Measurements from ENCODE around the gene SYN1. TPM values are rescaled to one million over a fixed set of nuclear protein-coding genes. Genes with fewer than 3 reads are reported as not detected.

SYN1 gene
- total RNA-seq, 6 experiments from 2014 or later, result 0.22 to 3.1 (median 0.37) TPM; not detected in 1

DNA sequence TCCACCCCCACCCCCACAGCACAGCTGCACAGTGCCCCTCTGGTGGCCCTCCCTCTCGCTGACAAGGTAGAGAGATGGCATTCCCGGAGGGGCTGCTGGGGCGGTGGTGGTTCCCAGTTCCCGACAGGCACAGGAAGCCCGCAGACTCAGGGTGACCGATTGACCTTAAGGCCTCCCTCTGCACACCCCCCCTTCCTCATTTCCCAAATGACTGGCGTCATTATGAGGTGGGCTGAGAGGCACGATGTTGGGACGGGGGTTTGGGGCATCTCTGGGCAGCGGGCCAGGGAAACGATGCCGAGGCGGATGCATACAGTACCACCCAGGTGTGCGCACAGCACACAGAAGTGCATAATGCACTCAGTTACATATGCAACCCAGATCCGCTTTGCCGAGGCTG is 41.0 kb downstream of the SYN1 start:
- TF ChIP-seq, protein P1, sequence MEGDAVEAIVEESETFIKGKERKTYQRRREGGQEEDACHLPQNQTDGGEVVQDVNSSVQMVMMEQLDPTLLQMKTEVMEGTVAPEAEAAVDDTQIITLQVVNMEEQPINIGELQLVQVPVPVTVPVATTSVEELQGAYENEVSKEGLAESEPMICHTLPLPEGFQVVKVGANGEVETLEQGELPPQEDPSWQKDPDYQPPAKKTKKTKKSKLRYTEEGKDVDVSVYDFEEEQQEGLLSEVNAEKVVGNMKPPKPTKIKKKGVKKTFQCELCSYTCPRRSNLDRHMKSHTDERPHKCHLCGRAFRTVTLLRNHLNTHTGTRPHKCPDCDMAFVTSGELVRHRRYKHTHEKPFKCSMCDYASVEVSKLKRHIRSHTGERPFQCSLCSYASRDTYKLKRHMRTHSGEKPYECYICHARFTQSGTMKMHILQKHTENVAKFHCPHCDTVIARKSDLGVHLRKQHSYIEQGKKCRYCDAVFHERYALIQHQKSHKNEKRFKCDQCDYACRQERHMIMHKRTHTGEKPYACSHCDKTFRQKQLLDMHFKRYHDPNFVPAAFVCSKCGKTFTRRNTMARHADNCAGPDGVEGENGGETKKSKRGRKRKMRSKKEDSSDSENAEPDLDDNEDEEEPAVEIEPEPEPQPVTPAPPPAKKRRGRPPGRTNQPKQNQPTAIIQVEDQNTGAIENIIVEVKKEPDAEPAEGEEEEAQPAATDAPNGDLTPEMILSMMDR (IDR thresholded peaks at IDR 0.05), result no peak
- no peak for TF ChIP-seq POLR2A (IDR thresholded peaks at IDR 0.05)
- DNase-seq, result no peak
- intact Hi-C loops (cut with DNase I), result no loop called here
- ATAC-seq, result peak in 2 of 4 donors; percentile 4 to 14
- Histone ChIP-seq H3K9me3 (no peaks in the 10 kb centered on the region), H3K27ac (no peak overlapping the region), H3K4me1 (no peaks in the 10 kb centered on the region), H3K27me3 (peaks cover 0 to 7% of the 10 kb centered on the region in 2 donors), H3K4me3 (no peak overlapping the region), H3K36me3 (no peaks in the 10 kb centered on the region)
- WGBS (ENCODE audit: insufficient coverage, low coverage, low lambda C conversion rate, missing lambda C conversion rate), result no CpG with 5 or more reads among the region's 16 CpGs

DNA sequence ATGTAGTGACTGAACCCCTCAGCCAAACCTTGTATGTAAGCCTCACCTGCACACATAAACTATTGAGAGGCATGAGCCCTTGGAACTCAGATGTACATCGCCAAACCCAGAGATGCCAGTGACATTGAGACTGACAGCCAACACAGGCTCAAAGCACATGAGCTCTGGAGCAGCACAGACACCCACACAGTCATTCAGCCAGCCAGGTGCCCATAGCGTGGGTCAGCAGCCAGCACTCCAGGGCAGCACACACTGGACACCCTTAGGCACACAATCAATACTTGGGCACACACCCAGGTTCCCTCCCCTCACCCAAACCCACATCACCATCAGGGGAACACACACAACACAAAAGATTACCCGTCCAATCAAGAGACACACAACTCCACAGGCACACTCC is 41.8 kb downstream of the SYN1 start:
- no peaks in the 10 kb centered on the region for H3K9me3 ChIP-seq
- TF ChIP-seq, protein P1 (IDR thresholded peaks at IDR 0.05), result no peak
- DNase-seq (peak in 1 of 3 donors; percentile 59), ATAC-seq (peak in 3 of 4 donors; percentile 49 to 65 (median 64))
- 58% methylated on average over 2 of the region's 3 CpGs for WGBS (ENCODE audit: insufficient coverage, low coverage, low lambda C conversion rate, missing lambda C conversion rate)
- intact Hi-C loops (cut with DNase I), result no loop called here
- no peak overlapping the region for H3K4me3 ChIP-seq
- H3K27ac ChIP-seq, result no peak overlapping the region
- no peaks in the 10 kb centered on the region for H3K4me1 ChIP-seq
- H3K27me3 ChIP-seq, result peaks cover 0 to 7% of the 10 kb centered on the region in 2 donors
- no peaks in the 10 kb centered on the region for H3K36me3 ChIP-seq

DNA sequence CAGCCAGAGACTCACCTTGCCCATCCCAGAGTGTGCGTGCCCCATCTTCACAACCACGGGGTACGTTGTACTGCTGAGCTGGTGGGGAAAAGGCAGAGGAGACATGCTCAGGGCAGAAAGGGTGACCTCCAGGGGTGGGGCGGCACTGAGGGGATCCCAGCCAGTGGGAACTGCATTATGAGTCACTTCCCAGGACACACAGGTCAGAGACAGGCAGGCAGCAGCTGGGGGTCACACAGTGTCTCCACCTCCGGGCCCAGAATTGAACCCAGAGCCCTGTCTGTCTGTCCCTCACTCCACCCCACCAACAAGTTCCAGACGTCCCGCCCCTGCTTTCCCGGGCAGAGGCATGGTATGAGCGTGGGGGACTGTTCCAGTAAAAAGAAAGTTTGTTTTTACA is 42.2 kb downstream of the SYN1 start:
- Histone ChIP-seq H3K9me3 (no peaks in the 10 kb centered on the region), H3K36me3 (no peaks in the 10 kb centered on the region), H3K4me1 (no peaks in the 10 kb centered on the region), H3K27me3 (peaks cover 0 to 7% of the 10 kb centered on the region in 2 donors), H3K27ac (no peak overlapping the region), H3K4me3 (no peak overlapping the region)
- DNase-seq (peak in 1 of 3 donors; percentile 51), ATAC-seq (peak; percentile 9 to 50 (median 30))
- no peak for TF ChIP-seq POLR2A (IDR thresholded peaks at IDR 0.05)
- TF ChIP-seq, protein P1 (IDR thresholded peaks at IDR 0.05), result no peak
- intact Hi-C loops (cut with DNase I), result no loop called here
- 48% methylated on average over 8 of the region's 9 CpGs for WGBS (ENCODE audit: insufficient coverage, low coverage, low lambda C conversion rate, missing lambda C conversion rate)

DNA sequence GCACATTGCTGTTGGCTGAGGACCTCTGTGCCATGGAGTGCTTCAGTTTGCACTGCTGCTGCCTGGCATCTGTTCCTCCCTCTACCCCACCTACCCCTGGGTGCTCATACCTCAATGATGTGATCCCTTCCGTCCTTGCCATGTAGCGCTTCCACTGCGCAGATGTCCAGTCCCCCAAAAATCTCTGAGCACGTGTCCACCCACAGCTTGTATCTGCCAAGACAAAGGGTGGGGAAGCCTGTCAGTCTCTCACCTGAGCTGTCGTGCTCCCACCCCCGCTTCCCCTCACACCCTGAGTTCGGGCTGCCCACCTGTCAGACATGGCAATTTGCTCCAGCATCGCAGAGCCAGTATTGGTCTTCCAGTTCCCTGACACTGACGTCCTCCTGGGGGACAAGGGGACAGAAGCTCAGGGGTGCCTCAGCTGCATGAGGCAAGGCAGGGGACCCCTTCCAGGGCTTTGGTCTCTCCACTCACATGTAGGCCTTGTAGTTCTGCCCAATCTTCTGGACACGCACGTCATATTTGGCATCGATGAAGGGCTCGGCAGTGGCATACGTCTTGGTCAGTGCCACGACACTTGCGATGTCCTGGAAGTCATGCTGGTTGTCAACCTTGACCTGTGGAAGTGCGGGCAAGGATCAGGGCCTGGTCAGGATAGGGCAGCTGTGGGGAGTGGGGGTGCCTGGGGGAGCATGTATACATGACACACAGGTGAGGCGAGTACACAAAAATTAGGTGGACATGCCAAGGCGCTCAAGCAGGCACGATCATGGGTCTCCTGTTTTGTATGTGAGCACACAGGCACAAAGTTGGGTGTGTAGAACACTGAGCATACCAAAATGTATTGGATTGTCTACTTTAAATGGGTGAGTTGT is 43.4 kb downstream of the SYN1 start:
- no peak for TF ChIP-seq POLR2A (IDR thresholded peaks at IDR 0.05)
- TF ChIP-seq, protein P1 (IDR thresholded peaks at IDR 0.05), result no peak
- Histone ChIP-seq H3K27me3 (peaks cover 0 to under 1% of the 10 kb centered on the region in 2 donors), H3K4me3 (no peak overlapping the region), H3K4me1 (no peaks in the 10 kb centered on the region), H3K36me3 (peaks cover 0 to 6% (median 0%) of the 10 kb centered on the region in 4 donors), H3K27ac (no peak overlapping the region), H3K9me3 (no peaks in the 10 kb centered on the region)
- 78% methylated on average over 9 of the region's 20 CpGs for whole genome bisulfite sequencing (ENCODE audit: insufficient coverage, low coverage, low lambda C conversion rate, missing lambda C conversion rate)
- ATAC-seq, result no peak
- intact Hi-C loops (cut with DNase I), result no loop called here
- DNase-seq, result no peak
